HG03175 (cell line): ENCODE data around the gene MBD1.
"Not testable (repeated sequence)": the region's sequence is repeated elsewhere in the genome, so short reads cannot be mapped to it uniquely, and the experiment has no call there.

ENCODE experiments used
- ATAC-seq: cut with Tn5 transposase; IDR thresholded peaks from one replicate; pipeline ENCODE4 v1.9.1; 2021; ENCODE audit warnings: mild to moderate bottlenecking, moderate library complexity; ENCODE audit not compliant: unreplicated experiment

Gene MBD1

DNA sequence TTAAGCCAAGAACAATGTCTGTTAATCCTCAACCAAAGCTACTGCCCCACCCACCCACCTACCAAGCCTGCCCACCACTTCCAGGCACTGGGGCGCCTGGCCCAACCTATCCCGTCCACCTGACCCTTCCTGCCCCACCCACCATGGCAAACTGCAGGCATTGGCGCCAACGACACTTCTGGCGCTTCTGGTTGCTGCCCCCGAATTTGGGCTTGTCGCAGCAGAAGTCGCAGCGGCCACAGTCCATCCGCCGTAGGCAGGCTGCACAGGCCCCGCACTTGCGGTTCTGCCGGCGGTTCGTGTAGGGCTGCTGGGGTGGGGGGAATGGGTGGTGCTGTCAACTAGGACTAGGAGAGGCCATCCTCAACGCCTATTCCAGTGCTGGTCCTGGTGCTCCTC is 7.3 kb downstream of the MBD1 start:
- no peak for ATAC-seq

DNA sequence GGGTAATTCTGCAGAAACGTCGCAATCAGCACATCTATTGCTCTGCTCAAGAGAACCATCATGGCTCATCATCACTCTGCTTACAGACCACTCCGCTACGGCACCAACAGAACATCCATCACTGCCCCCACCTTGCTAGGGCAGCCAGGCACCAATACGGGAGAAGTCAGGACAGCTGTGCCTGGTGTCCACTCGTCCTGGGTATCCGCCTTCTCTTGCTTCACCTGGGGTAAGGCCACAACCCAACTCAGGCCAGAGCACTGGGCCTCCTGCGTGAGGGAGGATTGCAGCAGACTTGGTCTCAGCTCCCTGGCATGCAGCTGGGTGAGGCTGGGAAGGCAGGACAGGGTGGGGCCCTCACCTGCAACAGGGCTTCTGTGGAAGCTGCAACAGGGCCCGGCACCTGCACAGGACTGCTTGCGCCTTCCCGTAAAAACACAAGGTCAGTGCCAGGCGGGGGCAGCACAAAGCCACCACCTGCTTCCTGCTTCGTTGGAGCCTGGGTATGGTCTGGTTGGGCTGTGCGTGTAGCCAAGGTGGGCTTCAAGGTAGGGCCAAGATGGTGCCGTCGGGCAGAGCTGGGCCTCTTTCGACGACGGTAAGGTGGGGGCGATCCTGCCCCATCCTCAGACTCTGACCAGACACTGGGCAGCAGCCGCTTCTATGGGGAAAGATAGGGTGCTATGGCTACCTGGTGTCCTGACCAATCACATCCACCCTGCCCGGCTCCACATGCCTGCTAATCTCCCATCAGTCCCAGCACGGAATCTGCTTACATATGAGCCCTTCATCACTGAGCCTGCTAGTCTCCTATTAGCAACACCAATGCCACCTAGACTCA is 7.9 kb downstream of the MBD1 start:
- ATAC-seq = no peak

- ATAC-seq = no peak
These were observed 8.8 kb downstream of the MBD1 start for GRCh38 chr18:50272568-50272967.

DNA sequence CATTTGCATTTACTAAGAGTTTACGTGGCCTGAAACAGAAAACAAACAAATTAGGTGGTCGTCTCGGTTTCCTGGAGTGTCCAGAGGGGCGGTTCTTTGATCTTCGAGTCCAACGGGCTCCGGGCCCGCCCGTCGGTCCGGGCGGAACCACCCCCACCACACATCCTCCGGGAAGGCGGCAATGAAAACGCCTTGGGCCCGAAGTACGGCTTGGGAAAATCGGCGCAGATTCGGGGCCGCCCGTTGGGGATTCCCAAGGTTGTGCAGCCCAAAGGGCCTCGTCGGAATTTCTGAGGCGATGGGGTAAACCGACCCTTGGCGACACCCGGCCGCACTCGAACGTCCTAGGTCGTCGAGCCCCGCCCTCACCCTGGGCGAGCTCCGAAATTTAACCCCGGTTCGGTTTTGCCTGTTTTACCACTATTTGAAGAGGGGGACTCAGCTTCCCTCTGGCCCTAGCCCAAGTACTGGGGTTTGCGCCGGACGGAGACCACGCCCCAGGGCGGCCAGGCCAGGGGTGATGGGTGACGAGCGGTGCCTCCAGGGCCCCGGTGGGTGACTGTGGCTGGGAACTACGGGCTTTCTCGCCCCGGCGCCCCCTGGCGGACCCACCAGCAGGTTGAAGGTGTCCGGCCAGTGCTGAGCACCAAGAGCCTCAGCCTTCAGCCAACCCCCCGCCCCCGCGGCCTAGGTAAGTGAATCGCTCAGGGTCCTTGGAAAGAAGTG is 13.1 kb downstream of the MBD1 start:
- ATAC-seq = peak; percentile 76

DNA sequence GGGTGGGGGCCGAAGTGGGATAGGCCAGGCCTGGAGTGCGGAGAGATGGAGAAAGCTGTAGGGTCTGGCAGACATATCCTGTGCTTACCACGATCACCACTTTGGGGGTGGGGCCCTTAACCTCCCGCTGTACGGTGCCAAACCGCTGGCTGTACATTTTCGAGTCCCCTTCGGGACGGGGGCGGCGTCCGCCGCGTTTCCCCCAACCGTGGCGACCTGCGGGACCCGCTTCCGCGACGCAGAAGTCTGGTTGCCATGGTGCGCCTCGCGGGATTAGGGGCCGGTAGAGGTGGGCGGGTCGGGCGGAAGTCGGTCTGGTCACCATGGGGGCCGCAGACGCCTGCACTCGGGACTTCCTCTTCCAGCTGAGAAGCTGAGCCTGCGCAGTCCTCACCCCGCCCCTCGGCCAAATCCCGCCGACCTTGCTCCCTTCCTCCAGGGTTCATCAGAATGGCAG is 15.0 kb downstream of the MBD1 start, which contains the start of gene CFAP53:
TSS of gene CFAP53 (minus strand) at position 248 of the 457 bp plus-strand sequence. CDS start at position 157, 91 bp downstream.
- ATAC-seq = peak; percentile 84

DNA sequence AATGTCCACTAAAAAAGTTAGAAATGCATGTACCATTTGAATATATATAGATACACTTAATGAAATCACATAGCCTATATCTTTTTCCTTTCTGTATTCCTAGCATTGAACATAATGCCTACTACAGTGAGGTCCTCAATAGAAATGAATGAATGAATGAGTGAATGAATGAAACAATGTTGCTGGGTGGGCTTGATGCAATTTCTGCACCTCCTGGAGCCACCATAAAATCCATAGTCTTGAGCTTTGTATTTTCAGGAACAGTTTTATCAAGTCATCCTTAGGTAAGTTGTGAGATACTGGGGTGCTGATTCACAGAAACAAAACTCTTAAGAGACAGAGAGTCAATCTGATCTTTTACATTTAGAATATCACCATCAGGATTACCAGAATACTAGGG is 18.3 kb downstream of the MBD1 start:
- no peak for ATAC-seq

GRCh38 chr18:50250935-50251334 is 30.4 kb downstream of the MBD1 start:
- no peak for ATAC-seq

DNA sequence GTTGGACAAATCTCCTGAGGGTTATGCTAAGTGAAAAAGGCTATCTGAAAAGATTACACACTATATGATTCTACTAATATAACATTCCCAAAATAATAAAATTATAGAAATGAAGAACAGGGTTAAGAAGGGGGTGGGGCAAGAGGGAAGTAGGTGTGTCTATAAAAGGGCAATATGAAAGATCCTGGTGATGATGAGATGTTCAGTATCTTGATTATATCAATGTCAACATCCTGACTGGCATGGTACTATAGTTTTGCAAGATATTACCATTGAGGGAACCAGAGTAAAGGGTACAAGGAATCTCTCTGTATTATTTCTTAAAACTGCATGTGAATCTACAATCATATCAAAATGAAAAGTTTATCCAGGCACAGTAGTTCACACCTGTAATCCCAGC is 31.7 kb downstream of the MBD1 start:
- ATAC-seq = no peak

DNA sequence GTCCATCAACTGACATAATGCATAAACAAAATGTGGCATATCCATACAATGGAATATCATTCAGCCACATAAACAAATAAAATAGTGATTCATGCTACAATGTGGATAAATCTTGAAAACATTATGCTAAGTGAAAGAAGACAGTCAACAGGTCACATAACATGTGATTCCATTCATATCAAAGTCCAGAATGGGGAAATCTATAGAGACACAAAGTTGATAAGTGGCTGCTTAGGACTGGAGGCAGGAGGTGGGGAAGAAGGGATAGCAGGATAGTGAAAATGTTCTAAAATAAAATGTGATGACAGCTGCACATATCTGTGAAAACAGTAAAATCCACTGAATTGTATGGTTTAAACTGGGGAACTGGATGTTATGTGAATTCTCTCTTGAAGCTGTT is 33.8 kb downstream of the MBD1 start:
- ATAC-seq = no peak

- ATAC-seq = not testable (repeated sequence)
These were observed 39.6 kb downstream of the MBD1 start for GRCh38 chr18:50241768-50242167.

GRCh38 chr18:50240080-50240563 is 41.2 kb downstream of the MBD1 start:
- ATAC-seq = no peak

GRCh38 chr18:50232419-50232818 is 48.9 kb downstream of the MBD1 start:
- ATAC-seq = no peak

GRCh38 chr18:50231621-50232020 is 49.7 kb downstream of the MBD1 start:
- no peak for ATAC-seq

DNA sequence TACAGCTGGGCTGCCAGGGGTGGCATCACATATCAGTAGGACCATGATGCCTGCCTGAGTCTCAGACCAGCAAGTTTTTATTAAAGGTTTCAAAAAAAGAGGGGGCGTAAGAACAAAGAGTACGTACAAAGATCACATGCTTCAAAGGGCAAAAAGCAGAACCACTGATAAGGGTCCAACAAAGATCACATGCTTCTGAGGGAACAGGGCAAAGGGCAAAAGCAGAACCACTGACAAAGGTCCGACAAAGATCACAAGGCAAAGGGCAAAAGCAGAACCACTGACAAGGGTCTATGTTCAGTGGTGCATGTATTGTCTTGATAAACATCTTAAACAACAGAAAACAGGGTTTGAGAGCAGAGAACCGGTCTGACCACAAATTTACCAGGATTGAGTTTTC is 61.1 kb downstream of the MBD1 start:
- not testable (repeated sequence) for ATAC-seq
